HL-60/S4 (cell line): ENCODE results near the gene CNTN5.
"Not testable (repeated sequence)": the region's sequence is repeated elsewhere in the genome, so short reads cannot be mapped to it uniquely, and the experiment has no call there.

Experiments used
- in situ Hi-C: fragments of 300-500 bp; cut with MboI; formaldehyde crosslinking; loops from 2 replicates; pipeline ENCODE4 v1.14.3; 2022; ENCODE audit warnings: low sequenced_read_pairs

The CNTN5 gene

GRCh38 chr11:99708928-99709672, 688.4 kb downstream of the CNTN5 start:
- in situ Hi-C loops, result no loop called here

GRCh38 chr11:99716302-99716701, 695.6 kb downstream of the CNTN5 start:
- in situ Hi-C loops, result no loop called here

GRCh38 chr11:99718291-99718690, 697.5 kb downstream of the CNTN5 start:
- in situ Hi-C loops, result no loop called here

- in situ Hi-C loops, result no loop called here
These were observed 718.8 kb downstream of the CNTN5 start for GRCh38 chr11:99739464-99740089.

GRCh38 chr11:99742501-99742900, 721.8 kb downstream of the CNTN5 start:
- in situ Hi-C loops, result no loop called here

- in situ Hi-C loops, result no loop called here
These were observed 739.0 kb downstream of the CNTN5 start for GRCh38 chr11:99759787-99760186.

GRCh38 chr11:99766811-99767210, 746.1 kb downstream of the CNTN5 start:
- in situ Hi-C loops, result no loop called here

GRCh38 chr11:99773646-99774045, 752.9 kb downstream of the CNTN5 start:
- in situ Hi-C loops, result no loop called here

- in situ Hi-C loops, result no loop called here
These were observed 760.3 kb downstream of the CNTN5 start for GRCh38 chr11:99781074-99781473.

GRCh38 chr11:99791354-99791753, 770.6 kb downstream of the CNTN5 start:
- in situ Hi-C loops, result no loop called here

- in situ Hi-C loops, result no loop called here
These were observed 775.2 kb downstream of the CNTN5 start for GRCh38 chr11:99795999-99796398.

GRCh38 chr11:99803501-99803900, 782.8 kb downstream of the CNTN5 start:
- in situ Hi-C loops, result no loop called here

- in situ Hi-C loops, result no loop called here
These were observed 791.8 kb downstream of the CNTN5 start for GRCh38 chr11:99812516-99812915.

GRCh38 chr11:99814021-99814420, 793.3 kb downstream of the CNTN5 start:
- in situ Hi-C loops, result no loop called here

- in situ Hi-C loops, result no loop called here
These were observed 794.0 kb downstream of the CNTN5 start for GRCh38 chr11:99814738-99815137.

- in situ Hi-C loops, result no loop called here
These were observed 798.2 kb downstream of the CNTN5 start for GRCh38 chr11:99818991-99819390.

GRCh38 chr11:99822846-99823565, 802.3 kb downstream of the CNTN5 start:
- in situ Hi-C loops, result no loop called here

GRCh38 chr11:99836739-99837138, 816.0 kb downstream of the CNTN5 start:
- in situ Hi-C loops, result not testable (repeated sequence)

GRCh38 chr11:99841885-99842284, 821.1 kb downstream of the CNTN5 start:
- in situ Hi-C loops, result no loop called here

- in situ Hi-C loops, result no loop called here
These were observed 845.2 kb downstream of the CNTN5 start for GRCh38 chr11:99865951-99866350.

GRCh38 chr11:99881610-99882009, 860.9 kb downstream of the CNTN5 start:
- in situ Hi-C loops, result no loop called here

- in situ Hi-C loops, result no loop called here
These were observed 864.0 kb downstream of the CNTN5 start for GRCh38 chr11:99884750-99885149.
